ENCODE data around the gene KRTAP22-1. TPM values are rescaled to one million over a fixed set of nuclear protein-coding genes. Genes with fewer than 3 reads are reported as not detected.

The KRTAP22-1 gene
- total and polyA plus RNA-seq, 2 experiments from 2014 or later: not detected

DNA sequence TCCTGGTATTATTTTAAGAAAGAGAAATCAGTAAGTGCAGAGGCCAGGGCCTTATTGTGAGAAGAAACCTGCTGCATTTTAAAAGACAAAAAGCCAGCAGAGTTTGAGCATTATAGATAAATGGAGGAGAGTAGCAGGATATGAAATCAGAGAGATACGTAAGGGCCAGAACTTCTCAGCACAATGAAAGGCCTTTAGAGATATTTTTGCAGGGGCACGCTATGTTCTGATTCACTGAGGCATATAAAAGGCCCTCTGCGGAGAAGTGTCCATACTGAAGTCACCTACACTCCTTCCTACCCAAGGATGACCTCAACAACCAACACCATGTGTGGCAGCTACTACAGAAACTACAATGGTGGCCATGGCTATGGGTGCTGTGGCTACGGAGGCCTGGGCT lies 8.7 kb upstream of the KRTAP22-1 start, which contains the start of gene KRTAP6-3:
KRTAP6-3 (plus strand) TSS at position 301 of the 400 bp plus-strand sequence; CDS start at position 307, 6 bp downstream.
- TF ChIP-seq, protein P1, sequence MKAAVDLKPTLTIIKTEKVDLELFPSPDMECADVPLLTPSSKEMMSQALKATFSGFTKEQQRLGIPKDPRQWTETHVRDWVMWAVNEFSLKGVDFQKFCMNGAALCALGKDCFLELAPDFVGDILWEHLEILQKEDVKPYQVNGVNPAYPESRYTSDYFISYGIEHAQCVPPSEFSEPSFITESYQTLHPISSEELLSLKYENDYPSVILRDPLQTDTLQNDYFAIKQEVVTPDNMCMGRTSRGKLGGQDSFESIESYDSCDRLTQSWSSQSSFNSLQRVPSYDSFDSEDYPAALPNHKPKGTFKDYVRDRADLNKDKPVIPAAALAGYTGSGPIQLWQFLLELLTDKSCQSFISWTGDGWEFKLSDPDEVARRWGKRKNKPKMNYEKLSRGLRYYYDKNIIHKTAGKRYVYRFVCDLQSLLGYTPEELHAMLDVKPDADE (IDR thresholded peaks at IDR 0.05): no peak
- no peak for TF ChIP-seq ZNF114 (CRISPR knock-in tag; IDR thresholded peaks at IDR 0.05)
- no peak for TF ChIP-seq EZH2 (IDR thresholded peaks at IDR 0.05; ENCODE audit: low read depth, unreplicated experiment)
- TF ChIP-seq, protein P2, sequence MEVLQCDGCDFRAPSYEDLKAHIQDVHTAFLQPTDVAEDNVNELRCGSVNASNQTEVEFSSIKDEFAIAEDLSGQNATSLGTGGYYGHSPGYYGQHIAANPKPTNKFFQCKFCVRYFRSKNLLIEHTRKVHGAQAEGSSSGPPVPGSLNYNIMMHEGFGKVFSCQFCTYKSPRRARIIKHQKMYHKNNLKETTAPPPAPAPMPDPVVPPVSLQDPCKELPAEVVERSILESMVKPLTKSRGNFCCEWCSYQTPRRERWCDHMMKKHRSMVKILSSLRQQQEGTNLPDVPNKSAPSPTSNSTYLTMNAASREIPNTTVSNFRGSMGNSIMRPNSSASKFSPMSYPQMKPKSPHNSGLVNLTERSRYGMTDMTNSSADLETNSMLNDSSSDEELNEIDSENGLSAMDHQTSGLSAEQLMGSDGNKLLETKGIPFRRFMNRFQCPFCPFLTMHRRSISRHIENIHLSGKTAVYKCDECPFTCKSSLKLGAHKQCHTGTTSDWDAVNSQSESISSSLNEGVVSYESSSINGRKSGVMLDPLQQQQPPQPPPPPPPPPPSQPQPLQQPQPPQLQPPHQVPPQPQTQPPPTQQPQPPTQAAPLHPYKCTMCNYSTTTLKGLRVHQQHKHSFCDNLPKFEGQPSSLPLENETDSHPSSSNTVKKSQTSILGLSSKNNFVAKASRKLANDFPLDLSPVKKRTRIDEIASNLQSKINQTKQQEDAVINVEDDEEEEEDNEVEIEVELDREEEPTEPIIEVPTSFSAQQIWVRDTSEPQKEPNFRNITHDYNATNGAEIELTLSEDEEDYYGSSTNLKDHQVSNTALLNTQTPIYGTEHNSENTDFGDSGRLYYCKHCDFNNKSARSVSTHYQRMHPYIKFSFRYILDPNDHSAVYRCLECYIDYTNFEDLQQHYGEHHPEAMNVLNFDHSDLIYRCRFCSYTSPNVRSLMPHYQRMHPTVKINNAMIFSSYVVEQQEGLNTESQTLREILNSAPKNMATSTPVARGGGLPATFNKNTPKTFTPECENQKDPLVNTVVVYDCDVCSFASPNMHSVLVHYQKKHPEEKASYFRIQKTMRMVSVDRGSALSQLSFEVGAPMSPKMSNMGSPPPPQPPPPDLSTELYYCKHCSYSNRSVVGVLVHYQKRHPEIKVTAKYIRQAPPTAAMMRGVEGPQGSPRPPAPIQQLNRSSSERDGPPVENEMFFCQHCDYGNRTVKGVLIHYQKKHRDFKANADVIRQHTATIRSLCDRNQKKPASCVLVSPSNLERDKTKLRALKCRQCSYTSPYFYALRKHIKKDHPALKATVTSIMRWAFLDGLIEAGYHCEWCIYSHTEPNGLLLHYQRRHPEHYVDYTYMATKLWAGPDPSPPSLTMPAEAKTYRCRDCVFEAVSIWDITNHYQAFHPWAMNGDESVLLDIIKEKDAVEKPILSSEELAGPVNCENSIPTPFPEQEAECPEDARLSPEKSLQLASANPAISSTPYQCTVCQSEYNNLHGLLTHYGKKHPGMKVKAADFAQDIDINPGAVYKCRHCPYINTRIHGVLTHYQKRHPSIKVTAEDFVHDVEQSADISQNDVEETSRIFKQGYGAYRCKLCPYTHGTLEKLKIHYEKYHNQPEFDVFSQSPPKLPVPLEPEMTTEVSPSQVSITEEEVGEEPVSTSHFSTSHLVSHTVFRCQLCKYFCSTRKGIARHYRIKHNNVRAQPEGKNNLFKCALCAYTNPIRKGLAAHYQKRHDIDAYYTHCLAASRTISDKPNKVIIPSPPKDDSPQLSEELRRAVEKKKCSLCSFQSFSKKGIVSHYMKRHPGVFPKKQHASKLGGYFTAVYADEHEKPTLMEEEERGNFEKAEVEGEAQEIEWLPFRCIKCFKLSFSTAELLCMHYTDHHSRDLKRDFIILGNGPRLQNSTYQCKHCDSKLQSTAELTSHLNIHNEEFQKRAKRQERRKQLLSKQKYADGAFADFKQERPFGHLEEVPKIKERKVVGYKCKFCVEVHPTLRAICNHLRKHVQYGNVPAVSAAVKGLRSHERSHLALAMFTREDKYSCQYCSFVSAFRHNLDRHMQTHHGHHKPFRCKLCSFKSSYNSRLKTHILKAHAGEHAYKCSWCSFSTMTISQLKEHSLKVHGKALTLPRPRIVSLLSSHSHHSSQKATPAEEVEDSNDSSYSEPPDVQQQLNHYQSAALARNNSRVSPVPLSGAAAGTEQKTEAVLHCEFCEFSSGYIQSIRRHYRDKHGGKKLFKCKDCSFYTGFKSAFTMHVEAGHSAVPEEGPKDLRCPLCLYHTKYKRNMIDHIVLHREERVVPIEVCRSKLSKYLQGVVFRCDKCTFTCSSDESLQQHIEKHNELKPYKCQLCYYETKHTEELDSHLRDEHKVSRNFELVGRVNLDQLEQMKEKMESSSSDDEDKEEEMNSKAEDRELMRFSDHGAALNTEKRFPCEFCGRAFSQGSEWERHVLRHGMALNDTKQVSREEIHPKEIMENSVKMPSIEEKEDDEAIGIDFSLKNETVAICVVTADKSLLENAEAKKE (CRISPR knock-in tag; IDR thresholded peaks at IDR 0.05): no peak
- no peak for TF ChIP-seq CREB1 (CRISPR knock-in tag; IDR thresholded peaks at IDR 0.05; ENCODE audit: low read depth)
- TF ChIP-seq EZH2phosphoT487 (IDR thresholded peaks at IDR 0.05; ENCODE audit: unreplicated experiment): no peak
- TF ChIP-seq, protein P3, sequence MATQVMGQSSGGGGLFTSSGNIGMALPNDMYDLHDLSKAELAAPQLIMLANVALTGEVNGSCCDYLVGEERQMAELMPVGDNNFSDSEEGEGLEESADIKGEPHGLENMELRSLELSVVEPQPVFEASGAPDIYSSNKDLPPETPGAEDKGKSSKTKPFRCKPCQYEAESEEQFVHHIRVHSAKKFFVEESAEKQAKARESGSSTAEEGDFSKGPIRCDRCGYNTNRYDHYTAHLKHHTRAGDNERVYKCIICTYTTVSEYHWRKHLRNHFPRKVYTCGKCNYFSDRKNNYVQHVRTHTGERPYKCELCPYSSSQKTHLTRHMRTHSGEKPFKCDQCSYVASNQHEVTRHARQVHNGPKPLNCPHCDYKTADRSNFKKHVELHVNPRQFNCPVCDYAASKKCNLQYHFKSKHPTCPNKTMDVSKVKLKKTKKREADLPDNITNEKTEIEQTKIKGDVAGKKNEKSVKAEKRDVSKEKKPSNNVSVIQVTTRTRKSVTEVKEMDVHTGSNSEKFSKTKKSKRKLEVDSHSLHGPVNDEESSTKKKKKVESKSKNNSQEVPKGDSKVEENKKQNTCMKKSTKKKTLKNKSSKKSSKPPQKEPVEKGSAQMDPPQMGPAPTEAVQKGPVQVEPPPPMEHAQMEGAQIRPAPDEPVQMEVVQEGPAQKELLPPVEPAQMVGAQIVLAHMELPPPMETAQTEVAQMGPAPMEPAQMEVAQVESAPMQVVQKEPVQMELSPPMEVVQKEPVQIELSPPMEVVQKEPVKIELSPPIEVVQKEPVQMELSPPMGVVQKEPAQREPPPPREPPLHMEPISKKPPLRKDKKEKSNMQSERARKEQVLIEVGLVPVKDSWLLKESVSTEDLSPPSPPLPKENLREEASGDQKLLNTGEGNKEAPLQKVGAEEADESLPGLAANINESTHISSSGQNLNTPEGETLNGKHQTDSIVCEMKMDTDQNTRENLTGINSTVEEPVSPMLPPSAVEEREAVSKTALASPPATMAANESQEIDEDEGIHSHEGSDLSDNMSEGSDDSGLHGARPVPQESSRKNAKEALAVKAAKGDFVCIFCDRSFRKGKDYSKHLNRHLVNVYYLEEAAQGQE (IDR thresholded peaks at IDR 0.05; ENCODE audit: unreplicated experiment): no peak
- TF ChIP-seq NANOG (IDR thresholded peaks at IDR 0.05; ENCODE audit: borderline replicate concordance): no peak
- no peak for TF ChIP-seq STAT1 (IDR thresholded peaks at IDR 0.05; ENCODE audit: unreplicated experiment)
- TF ChIP-seq, protein P4, sequence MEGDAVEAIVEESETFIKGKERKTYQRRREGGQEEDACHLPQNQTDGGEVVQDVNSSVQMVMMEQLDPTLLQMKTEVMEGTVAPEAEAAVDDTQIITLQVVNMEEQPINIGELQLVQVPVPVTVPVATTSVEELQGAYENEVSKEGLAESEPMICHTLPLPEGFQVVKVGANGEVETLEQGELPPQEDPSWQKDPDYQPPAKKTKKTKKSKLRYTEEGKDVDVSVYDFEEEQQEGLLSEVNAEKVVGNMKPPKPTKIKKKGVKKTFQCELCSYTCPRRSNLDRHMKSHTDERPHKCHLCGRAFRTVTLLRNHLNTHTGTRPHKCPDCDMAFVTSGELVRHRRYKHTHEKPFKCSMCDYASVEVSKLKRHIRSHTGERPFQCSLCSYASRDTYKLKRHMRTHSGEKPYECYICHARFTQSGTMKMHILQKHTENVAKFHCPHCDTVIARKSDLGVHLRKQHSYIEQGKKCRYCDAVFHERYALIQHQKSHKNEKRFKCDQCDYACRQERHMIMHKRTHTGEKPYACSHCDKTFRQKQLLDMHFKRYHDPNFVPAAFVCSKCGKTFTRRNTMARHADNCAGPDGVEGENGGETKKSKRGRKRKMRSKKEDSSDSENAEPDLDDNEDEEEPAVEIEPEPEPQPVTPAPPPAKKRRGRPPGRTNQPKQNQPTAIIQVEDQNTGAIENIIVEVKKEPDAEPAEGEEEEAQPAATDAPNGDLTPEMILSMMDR (conservative IDR thresholded peaks at IDR 0.05; ENCODE audit: low read depth in 2 of 2): no peak
- no peak for TF ChIP-seq ZNF331 (CRISPR knock-in tag; IDR thresholded peaks at IDR 0.05; ENCODE audit: low read depth)
- TF ChIP-seq JUNB (IDR thresholded peaks at IDR 0.05; ENCODE audit: unreplicated experiment): no peak
- TF ChIP-seq POLR2AphosphoS5 (IDR thresholded peaks at IDR 0.05; ENCODE audit: low read depth): no peak

More for the DNA sequence above, 8.7 kb upstream of the KRTAP22-1 start, which contains the start of gene KRTAP6-3:
- no peaks in the 10 kb centered on the region for H3K4me1 Mint-ChIP-seq
- H3K9me2 ChIP-seq (ENCODE audit: insufficient read depth): no peaks in the 10 kb centered on the region
- H3K27ac Mint-ChIP-seq: no peak within 1 kb of the TSS
- H3K9me3 Mint-ChIP-seq: no peaks in the 10 kb centered on the region
- no peaks in the 10 kb centered on the region for H3F3A ChIP-seq (replicated peaks; ENCODE audit: low read depth)
- no peak within 1 kb of the TSS for H3K4me2 ChIP-seq
- H3K27me3 Mint-ChIP-seq (ENCODE audit: insufficient read depth, low read depth, poor library complexity): no peaks in the 10 kb centered on the region
- H3K4me3 Mint-ChIP-seq: no peak within 1 kb of the TSS
- no peak within 1 kb of the TSS for H2AFZ ChIP-seq
- H3K36me3 ChIP-seq (ENCODE audit: insufficient read depth): no peaks in the 10 kb centered on the region
- no peaks in the 10 kb centered on the region for H3K4me1 ChIP-seq (ENCODE audit: insufficient read depth)
- H3K36me3 Mint-ChIP-seq (ENCODE audit: low read depth): no peaks in the 10 kb centered on the region
- no peaks in the 10 kb centered on the region for H3K79me2 ChIP-seq (replicated peaks; ENCODE audit: insufficient read depth)
- no peak within 1 kb of the TSS for H3K27ac ChIP-seq (ENCODE audit: low read depth)
- H4K20me1 ChIP-seq (replicated peaks; ENCODE audit: insufficient read depth): no peaks in the 10 kb centered on the region
- H3K4me3 ChIP-seq: no peak within 1 kb of the TSS
- no peaks in the 10 kb centered on the region for H3K27me3 ChIP-seq (ENCODE audit: insufficient read depth)
- ATAC-seq (no peak), DNase-seq (ENCODE audit: low spot score) (no peak)

Measured in GM23338 (cell line).